Kidney epithelial cell (primary cell): Measurements from ENCODE around the gene CHAT. TPM values are rescaled to one million over a fixed set of nuclear protein-coding genes. Genes with fewer than 3 reads are reported as not detected.

Experiments
- DNase-seq: peaks from one replicate; pipeline ENCODE4 v3.0.0-alpha.2; 2010; ENCODE audit warnings: low read depth
- H3K27me3 ChIP-seq: 2 replicates; pipeline ENCODE4 v1.6.0; 2011; ENCODE audit warnings: low read length; ENCODE audit not compliant: control insufficient read depth, insufficient read depth
- H3K36me3 ChIP-seq: 2 replicates; pipeline ENCODE4 v1.5.1; 2011; ENCODE audit warnings: low read length; ENCODE audit not compliant: control insufficient read depth, insufficient read depth
- H3K4me3 ChIP-seq: 2 replicates; pipeline ENCODE4 v1.5.1; 2011; ENCODE audit warnings: low read depth, mild to moderate bottlenecking, control low read depth, low read length
- CTCF ChIP-seq: IDR thresholded peaks from 2 replicates; pipeline ENCODE4 v1.5.1; 2011; ENCODE audit warnings: mild to moderate bottlenecking, moderate library complexity, low read length, control low read depth, inconsistent platforms; ENCODE audit not compliant: insufficient read depth, poor library complexity, severe bottlenecking
- total RNA-seq: library from RNA; depleted of rRNA; stranded (reverse); fragments of >200 nt; gene quantifications from 2 replicates; pipeline ENCODE4 v1.2.3, GENCODE V29; 2015

CHAT gene
- total RNA-seq, 1 donor from 2014 or later = not detected

DNA sequence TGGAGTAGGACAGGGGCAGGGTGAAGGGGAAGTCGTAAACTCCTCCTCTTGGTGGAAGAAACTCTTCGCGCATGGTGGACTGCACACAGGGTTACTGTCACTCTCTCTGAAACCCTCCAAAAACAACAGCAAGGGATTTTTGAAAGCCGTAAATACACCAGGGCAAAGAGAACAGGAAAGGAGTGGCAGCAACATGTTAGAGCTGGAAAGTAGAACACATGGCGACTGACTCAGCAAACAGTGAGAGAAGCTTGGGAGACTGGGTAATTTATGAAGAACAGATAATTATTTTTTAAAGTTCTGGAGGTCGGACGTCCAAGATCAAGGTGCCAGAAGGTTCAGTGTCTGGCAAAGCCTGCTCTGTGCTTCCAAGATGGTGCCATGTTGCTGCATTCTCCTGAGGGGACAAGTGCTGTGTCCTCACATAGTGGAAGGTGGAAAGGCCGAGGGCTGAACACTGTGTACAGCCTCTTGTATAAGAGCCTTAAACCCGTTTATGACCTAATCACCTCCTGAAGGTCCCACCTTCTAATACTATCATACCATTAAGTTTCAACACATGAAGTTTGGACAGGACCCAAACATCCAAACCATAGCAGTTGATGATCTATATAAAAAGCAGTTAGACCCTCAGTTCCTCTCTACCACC lies 43.1 kb downstream of the CHAT start:
- Histone ChIP-seq H3K27me3 (peaks cover 3% of the 10 kb centered on the region), H3K4me3 (no peak overlapping the region), H3K36me3 (no peaks in the 10 kb centered on the region)
- DNase-seq = no peak
- TF ChIP-seq CTCF = no peak

- DNase-seq = no peak
- no peak for TF ChIP-seq CTCF
- Histone ChIP-seq H3K4me3 (no peak overlapping the region), H3K27me3 (peaks cover 3% of the 10 kb centered on the region), H3K36me3 (no peaks in the 10 kb centered on the region)
Observed at GRCh38 chr10:49657606-49658005, 43.8 kb downstream of the CHAT start.

GRCh38 chr10:49661140-49661856 lies 47.5 kb downstream of the CHAT start:
- H3K27me3 ChIP-seq = peaks cover 3% of the 10 kb centered on the region
- no peak for TF ChIP-seq CTCF
- DNase-seq = no peak
- no peaks in the 10 kb centered on the region for H3K36me3 ChIP-seq
- H3K4me3 ChIP-seq = no peak overlapping the region

GRCh38 chr10:49662169-49662830 lies 48.5 kb downstream of the CHAT start:
- H3K36me3 ChIP-seq = no peaks in the 10 kb centered on the region
- TF ChIP-seq CTCF = no peak
- no peaks in the 10 kb centered on the region for H3K27me3 ChIP-seq

DNA sequence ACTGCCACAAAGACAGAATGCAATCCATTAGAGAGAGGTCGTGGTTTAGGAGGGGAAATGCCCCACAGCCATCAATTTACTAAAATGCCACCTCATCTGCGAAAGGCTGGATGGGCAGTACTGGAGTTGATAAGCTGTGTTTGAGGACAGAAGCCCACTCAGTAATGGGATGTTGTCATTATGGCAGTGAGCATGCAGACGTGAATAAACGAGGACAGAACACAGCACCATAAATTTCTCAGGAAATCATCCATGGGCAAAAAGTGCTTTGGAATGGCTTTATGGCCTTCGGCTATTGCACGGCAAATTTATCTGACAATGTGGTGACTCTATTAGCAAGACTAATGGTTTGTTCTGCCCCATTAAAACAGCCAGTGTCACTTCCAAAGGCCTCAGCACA lies 49.8 kb downstream of the CHAT start:
- no peak for TF ChIP-seq CTCF
- H3K27me3 ChIP-seq = no peaks in the 10 kb centered on the region
- H3K4me3 ChIP-seq = no peak overlapping the region
- no peaks in the 10 kb centered on the region for H3K36me3 ChIP-seq
- no peak for DNase-seq

More at GRCh38 chr10:49662169-49662830, 48.5 kb downstream of the CHAT start:
- no peak overlapping the region for H3K4me3 ChIP-seq
- no peak for DNase-seq
